Embryonic facial prominence (tissue), 1 donor: ENCODE data around the gene CYP2C9.

Experiments
- DNase-seq: peaks from one replicate; pipeline ENCODE4 v3.0.0-alpha.2; 2016; ENCODE audit errors: extremely low spot score

Gene CYP2C9

GRCh38 chr10:95039281-95039680, 100.8 kb downstream of the CYP2C9 start:
- DNase-seq, result no peak
